Subcutaneous abdominal adipose tissue (tissue), 5 donors: ENCODE data around the gene IFRD1.

Source experiments
- H3K27ac ChIP-seq: one replicate; pipeline ENCODE4 v1.7.0; 2013; ENCODE audit warnings: low read depth, mild to moderate bottlenecking, inconsistent platforms, low read length, moderate library complexity
- H3K27me3 ChIP-seq, 5 donors: one replicate each; pipeline ENCODE4 v1.7.0; 2013; ENCODE audit warnings: low read length in 5 of 5, inconsistent platforms in 1 of 5; ENCODE audit not compliant: control insufficient read depth in 5 of 5, insufficient read depth in 4 of 5
- H3K36me3 ChIP-seq, 5 donors: one replicate each; pipeline ENCODE4 v1.7.0; 2013; ENCODE audit warnings: low read length in 5 of 5; ENCODE audit not compliant: control insufficient read depth in 5 of 5, insufficient read depth in 5 of 5
- H3K4me1 ChIP-seq, 5 donors: one replicate each; pipeline ENCODE4 v1.7.0; 2013; ENCODE audit warnings: low read length in 5 of 5, mild to moderate bottlenecking in 3 of 5, moderate library complexity in 1 of 5; ENCODE audit not compliant: control insufficient read depth in 5 of 5, insufficient read depth in 5 of 5
- H3K4me3 ChIP-seq, 5 donors: one replicate each; pipeline ENCODE4 v1.7.0; 2013; ENCODE audit warnings: low read length in 5 of 5, low read depth in 1 of 5
- H3K9ac ChIP-seq, 5 donors: one replicate each; pipeline ENCODE4 v1.7.0; 2013; ENCODE audit warnings: low read length in 5 of 5, mild to moderate bottlenecking in 4 of 5, moderate library complexity in 3 of 5
- H3K9me3 ChIP-seq, 5 donors: one replicate each; pipeline ENCODE4 v1.7.0; 2013; ENCODE audit warnings: low read length in 5 of 5; ENCODE audit not compliant: control insufficient read depth in 5 of 5
- donor health status: healthy.
- donor health status: healthy.
- donor health status: healthy.
- donor health status: healthy.
- donor health status: healthy.

IFRD1 gene

GRCh38 chr7:112484671-112485167, 34.5 kb downstream of the IFRD1 start:
- Histone ChIP-seq H3K9me3 (no peaks in the 10 kb centered on the region), H3K4me3 (no peak overlapping the region), H3K4me1 (peaks cover 0 to 8% (median 7%) of the 10 kb centered on the region in 5 donors), H3K27me3 (no peaks in the 10 kb centered on the region), H3K36me3 (peaks cover under 1 to 9% (median 5%) of the 10 kb centered on the region in 5 donors), H3K9ac (no peak overlapping the region), H3K27ac (no peak overlapping the region)

- Histone ChIP-seq H3K36me3 (peaks cover 3 to 14% (median 10%) of the 10 kb centered on the region in 5 donors), H3K4me1 (peaks cover 0 to 8% (median 7%) of the 10 kb centered on the region in 5 donors), H3K4me3 (no peak overlapping the region), H3K27ac (no peak overlapping the region), H3K27me3 (no peaks in the 10 kb centered on the region), H3K9ac (no peak overlapping the region), H3K9me3 (no peaks in the 10 kb centered on the region)
These were observed 35.5 kb downstream of the IFRD1 start for GRCh38 chr7:112485766-112486165.

GRCh38 chr7:112487457-112488263, 37.4 kb downstream of the IFRD1 start:
- Histone ChIP-seq H3K4me3 (no peak overlapping the region), H3K9me3 (no peaks in the 10 kb centered on the region), H3K27me3 (no peaks in the 10 kb centered on the region), H3K27ac (no peak overlapping the region), H3K9ac (no peak overlapping the region), H3K4me1 (peaks cover 0 to 8% (median 7%) of the 10 kb centered on the region in 5 donors), H3K36me3 (peaks cover 3 to 14% (median 10%) of the 10 kb centered on the region in 5 donors)

- no peaks in the 10 kb centered on the region for H3K27me3 ChIP-seq
- no peak overlapping the region for H3K9ac ChIP-seq
- H3K4me1 ChIP-seq, result peaks cover 0 to 9% (median 7%) of the 10 kb centered on the region in 5 donors
- H3K4me3 ChIP-seq, result no peak overlapping the region
- H3K27ac ChIP-seq, result no peak overlapping the region
- H3K9me3 ChIP-seq, result no peaks in the 10 kb centered on the region
- peaks cover 3 to 14% (median 10%) of the 10 kb centered on the region in 5 donors for H3K36me3 ChIP-seq
These were observed 37.9 kb downstream of the IFRD1 start for GRCh38 chr7:112488264-112488552.

GRCh38 chr7:112492186-112492585, 41.9 kb downstream of the IFRD1 start:
- Histone ChIP-seq H3K9ac (no peak overlapping the region), H3K27ac (no peak overlapping the region), H3K9me3 (no peaks in the 10 kb centered on the region), H3K4me3 (no peak overlapping the region), H3K36me3 (peaks cover 3 to 14% (median 10%) of the 10 kb centered on the region in 5 donors), H3K4me1 (peaks cover 0 to 3% (median 0%) of the 10 kb centered on the region in 5 donors), H3K27me3 (no peaks in the 10 kb centered on the region)

GRCh38 chr7:112494656-112495055, 44.4 kb downstream of the IFRD1 start:
- Histone ChIP-seq H3K27ac (no peak overlapping the region), H3K36me3 (peaks cover 1 to 7% (median 6%) of the 10 kb centered on the region in 5 donors), H3K4me1 (peaks cover 0 to 3% (median 0%) of the 10 kb centered on the region in 5 donors), H3K4me3 (no peak overlapping the region), H3K9ac (no peak overlapping the region), H3K9me3 (no peaks in the 10 kb centered on the region), H3K27me3 (no peaks in the 10 kb centered on the region)

- Histone ChIP-seq H3K36me3 (peaks cover 0 to 1% (median 0%) of the 10 kb centered on the region in 5 donors), H3K4me1 (peaks cover 0 to 3% (median 0%) of the 10 kb centered on the region in 5 donors), H3K27ac (no peak overlapping the region), H3K9ac (no peak overlapping the region), H3K9me3 (no peaks in the 10 kb centered on the region), H3K27me3 (no peaks in the 10 kb centered on the region), H3K4me3 (no peak overlapping the region)
These were observed 45.0 kb downstream of the IFRD1 start for GRCh38 chr7:112495156-112495788.

- Histone ChIP-seq H3K27ac (no peak overlapping the region), H3K9me3 (no peaks in the 10 kb centered on the region), H3K4me1 (peaks cover 0 to 3% (median 0%) of the 10 kb centered on the region in 5 donors), H3K36me3 (no peaks in the 10 kb centered on the region), H3K9ac (no peak overlapping the region), H3K4me3 (no peak overlapping the region), H3K27me3 (no peaks in the 10 kb centered on the region)
These were observed 45.7 kb downstream of the IFRD1 start for GRCh38 chr7:112495810-112496462.

GRCh38 chr7:112497481-112497880, 47.2 kb downstream of the IFRD1 start:
- Histone ChIP-seq H3K4me3 (no peak overlapping the region), H3K36me3 (no peaks in the 10 kb centered on the region), H3K27ac (no peak overlapping the region), H3K9ac (no peak overlapping the region), H3K9me3 (no peaks in the 10 kb centered on the region), H3K4me1 (peaks cover 0 to 11% (median 4%) of the 10 kb centered on the region in 5 donors), H3K27me3 (no peaks in the 10 kb centered on the region)

- no peak overlapping the region for H3K27ac ChIP-seq
- H3K27me3 ChIP-seq, result no peaks in the 10 kb centered on the region
- H3K4me1 ChIP-seq, result peaks cover 0 to 9% (median 4%) of the 10 kb centered on the region in 5 donors
- no peak overlapping the region for H3K9ac ChIP-seq
- no peaks in the 10 kb centered on the region for H3K9me3 ChIP-seq
- no peaks in the 10 kb centered on the region for H3K36me3 ChIP-seq
- no peak overlapping the region for H3K4me3 ChIP-seq
These were observed 50.4 kb downstream of the IFRD1 start for GRCh38 chr7:112500619-112501018.
